BE2C (cell line): ENCODE measurements around the gene PLA2G3. TPM values are rescaled to one million over a fixed set of nuclear protein-coding genes. Genes with fewer than 3 reads are reported as not detected.

Experiments
- DNase-seq: peaks from one replicate; pipeline ENCODE4 v3.0.0-alpha.2; 2020
- H3K27me3 ChIP-seq: fragments of 250-450 bp; sonication (Bioruptor Pico); 2 replicates; pipeline ENCODE4 v1.5.1; 2020; ENCODE audit warnings: mild to moderate bottlenecking
- H3K36me3 ChIP-seq: fragments of 250-450 bp; sonication (Bioruptor Pico); 2 replicates; pipeline ENCODE4 v1.5.1; 2020; ENCODE audit warnings: mild to moderate bottlenecking
- H3K4me1 ChIP-seq: fragments of 250-450 bp; sonication (Bioruptor Pico); 2 replicates; pipeline ENCODE4 v1.5.1; 2020
- H3K4me3 ChIP-seq: 2 replicates; pipeline ENCODE4 v1.5.1; 2011; ENCODE audit warnings: low read depth, low read length
- H3K9me3 ChIP-seq: fragments of 250-450 bp; sonication (Bioruptor Pico); 2 replicates; pipeline ENCODE4 v1.5.1; 2020
- CTCF ChIP-seq: IDR thresholded peaks from 2 replicates; pipeline ENCODE4 v1.5.1; 2012; ENCODE audit warnings: mild to moderate bottlenecking, low read depth, low read length
- polyA plus RNA-seq: library from polyadenylated mRNA; unstranded; fragments of >200 nt; gene quantifications from one replicate; pipeline ENCODE4 v1.2.1, GENCODE V29; 2012; ENCODE audit warnings: low read depth, missing spikeins; ENCODE audit not compliant: insufficient read length, insufficient read depth

The PLA2G3 gene, protein sequence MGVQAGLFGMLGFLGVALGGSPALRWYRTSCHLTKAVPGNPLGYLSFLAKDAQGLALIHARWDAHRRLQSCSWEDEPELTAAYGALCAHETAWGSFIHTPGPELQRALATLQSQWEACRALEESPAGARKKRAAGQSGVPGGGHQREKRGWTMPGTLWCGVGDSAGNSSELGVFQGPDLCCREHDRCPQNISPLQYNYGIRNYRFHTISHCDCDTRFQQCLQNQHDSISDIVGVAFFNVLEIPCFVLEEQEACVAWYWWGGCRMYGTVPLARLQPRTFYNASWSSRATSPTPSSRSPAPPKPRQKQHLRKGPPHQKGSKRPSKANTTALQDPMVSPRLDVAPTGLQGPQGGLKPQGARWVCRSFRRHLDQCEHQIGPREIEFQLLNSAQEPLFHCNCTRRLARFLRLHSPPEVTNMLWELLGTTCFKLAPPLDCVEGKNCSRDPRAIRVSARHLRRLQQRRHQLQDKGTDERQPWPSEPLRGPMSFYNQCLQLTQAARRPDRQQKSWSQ
- polyA plus RNA-seq: not detected

GRCh38 chr22:31139866-31140716 lies at the start of gene PLA2G3:
Gene PLA2G3, minus strand, starts transcription at chr22:31140508. Its CDS starts 154 bp downstream, at chr22:31140354.
- no peaks in the 10 kb centered on the region for H3K27me3 ChIP-seq
- H3K9me3 ChIP-seq: no peaks in the 10 kb centered on the region; the same call in 1 of the 2 replicates
- DNase-seq: no peak
- no peak within 1 kb of the TSS for H3K4me3 ChIP-seq
- no peak for TF ChIP-seq CTCF
- no peaks in the 10 kb centered on the region for H3K36me3 ChIP-seq
- H3K4me1 ChIP-seq: no peaks in the 10 kb centered on the region

- Histone ChIP-seq H3K36me3 (no peaks in the 10 kb centered on the region; the same call in none of the 2 replicates), H3K27me3 (no peaks in the 10 kb centered on the region)
- TF ChIP-seq CTCF: no peak
Measured at GRCh38 chr22:31187627-31188026, 47.3 kb upstream of the PLA2G3 start.

DNA sequence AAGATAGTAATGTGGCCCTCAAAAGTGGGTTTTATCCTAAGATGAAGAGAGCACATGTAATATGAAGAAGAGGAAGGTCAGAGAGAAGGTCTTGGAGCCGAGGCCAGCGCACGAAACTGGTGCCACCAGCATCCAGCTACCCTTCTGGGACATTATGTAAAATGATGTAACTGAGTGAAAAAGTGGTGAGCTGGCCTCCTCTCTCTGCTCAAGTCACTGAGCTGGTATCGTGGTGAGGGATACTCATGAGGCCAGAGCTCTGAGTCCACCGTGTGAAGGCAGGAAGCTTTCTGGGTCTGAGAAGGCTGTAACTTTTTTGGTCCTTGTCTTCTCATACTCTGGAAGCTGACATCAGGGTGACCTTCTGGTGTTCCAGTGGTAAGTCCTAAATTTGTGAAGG lies 44.7 kb upstream of the PLA2G3 start:
- Histone ChIP-seq H3K36me3 (peaks cover 3% of the 10 kb centered on the region; the same call in 1 of the 2 replicates), H3K4me1 (no peaks in the 10 kb centered on the region), H3K27me3 (no peaks in the 10 kb centered on the region), H3K4me3 (no peak overlapping the region), H3K9me3 (no peaks in the 10 kb centered on the region)
- no peak for TF ChIP-seq CTCF
- no peak for DNase-seq

More at GRCh38 chr22:31187627-31188026, 47.3 kb upstream of the PLA2G3 start:
- Histone ChIP-seq H3K9me3 (no peaks in the 10 kb centered on the region), H3K4me3 (no peak overlapping the region), H3K4me1 (no peaks in the 10 kb centered on the region)
- no peak for DNase-seq

DNA sequence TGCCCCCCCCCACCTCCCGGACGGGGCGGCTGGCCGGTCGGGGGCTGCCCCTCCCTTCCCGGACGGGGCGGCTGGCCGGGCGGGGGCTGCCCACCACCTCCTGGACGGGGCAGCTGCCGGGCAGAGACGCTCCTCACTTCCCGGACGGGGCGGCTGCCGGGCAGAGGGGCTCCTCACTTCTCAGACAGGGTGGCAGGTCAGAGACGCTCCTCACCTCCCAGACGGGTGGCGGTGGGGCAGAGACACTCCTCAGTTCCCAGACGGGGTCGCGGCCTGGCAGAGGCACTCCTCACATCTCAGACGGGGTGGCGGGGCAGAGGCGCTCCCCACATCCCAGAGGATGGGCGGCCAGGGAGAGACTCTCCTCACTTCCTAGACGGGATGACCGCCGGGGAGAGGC lies 43.7 kb upstream of the PLA2G3 start:
- Histone ChIP-seq H3K9me3 (no peaks in the 10 kb centered on the region), H3K4me3 (no peak overlapping the region), H3K4me1 (no peaks in the 10 kb centered on the region), H3K27me3 (no peaks in the 10 kb centered on the region), H3K36me3 (peaks cover 3% of the 10 kb centered on the region; the same call in 1 of the 2 replicates)
- DNase-seq: no peak
- TF ChIP-seq CTCF: no peak

- peaks cover 3% of the 10 kb centered on the region for H3K36me3 ChIP-seq
- TF ChIP-seq CTCF: no peak
- no peaks in the 10 kb centered on the region for H3K27me3 ChIP-seq
- no peak overlapping the region for H3K4me3 ChIP-seq
- no peaks in the 10 kb centered on the region for H3K4me1 ChIP-seq
- no peaks in the 10 kb centered on the region for H3K9me3 ChIP-seq
- DNase-seq: peak; percentile 22
Measured at GRCh38 chr22:31179345-31179744, 39.0 kb upstream of the PLA2G3 start.
